T-helper 1 cell treated with Interleukin-12 subunit alpha and Interleukin-12 subunit beta and Interleukin-4 antibody, amounts not matched to agents 30 ng/mL and 1 ng/mL, for 36 hours (primary cell): ENCODE measurements around the gene MYO1B. TPM values are rescaled to one million over a fixed set of nuclear protein-coding genes. Genes with fewer than 3 reads are reported as not detected.

Experiments
- intact Hi-C: fragments of 100-400 bp; cut with micrococcal nuclease; formaldehyde crosslinking; loops from one replicate; pipeline ENCODE4 v1.15.1; 2024
- total RNA-seq: library from RNA; stranded (reverse); gene quantifications from 2 replicates; pipeline ENCODE4 v1.2.3, GENCODE V29; 2022

The MYO1B gene
- total RNA-seq: 14.3 and 17.6 TPM in 2 replicates

- intact Hi-C loops: loop anchor here (1.0 to 10.0 kb wide), 7 partner anchors 42 to 280 kb away; no protein-coding TSS in a partner anchor
Observed at GRCh38 chr2:191245046-191245868, at the start of gene MYO1B. MYO1B (plus strand) TSS chr2:191245404; CDS start chr2:191276896, 31,492 bp downstream.

DNA sequence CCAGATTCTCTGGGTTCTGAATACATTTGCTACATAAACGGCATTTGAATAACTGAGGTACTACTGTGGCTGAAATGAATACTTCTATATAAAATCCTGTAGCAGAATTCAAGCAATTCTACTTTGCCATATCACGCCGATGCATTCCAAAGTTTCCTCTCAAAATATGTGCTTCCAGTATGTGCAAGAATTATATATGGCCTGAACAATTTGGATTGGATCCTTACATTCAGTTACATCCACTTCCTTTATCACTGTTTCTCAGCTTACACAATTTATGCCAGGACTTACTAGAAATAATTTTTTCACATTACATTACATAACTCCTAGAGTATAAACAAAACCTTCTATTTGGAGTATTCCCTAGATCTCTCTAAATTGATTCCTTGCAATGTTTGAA, 48.1 kb upstream of the MYO1B start:
- intact Hi-C loops: loop anchor here (10.0 kb wide), 1 partner anchor 662 kb away; the partner anchor contains the start of gene NEMP2

- intact Hi-C loops: loop anchor here (10.0 kb wide), 1 partner anchor 663 kb away; the partner anchor contains the start of gene NEMP2
Observed at GRCh38 chr2:191198271-191198670, 46.9 kb upstream of the MYO1B start.

GRCh38 chr2:191199929-191200512, 45.2 kb upstream of the MYO1B start:
- intact Hi-C loops: loop anchor here (10.0 kb wide), 1 partner anchor 665 kb away; the partner anchor contains the start of gene NEMP2

GRCh38 chr2:191200910-191201309, 44.3 kb upstream of the MYO1B start:
- intact Hi-C loops: no loop called here

GRCh38 chr2:191202209-191202721, 42.9 kb upstream of the MYO1B start:
- intact Hi-C loops: loop anchor here (2.0 kb wide), 1 partner anchor 43 kb away; the partner anchor contains the start of gene MYO1B

DNA sequence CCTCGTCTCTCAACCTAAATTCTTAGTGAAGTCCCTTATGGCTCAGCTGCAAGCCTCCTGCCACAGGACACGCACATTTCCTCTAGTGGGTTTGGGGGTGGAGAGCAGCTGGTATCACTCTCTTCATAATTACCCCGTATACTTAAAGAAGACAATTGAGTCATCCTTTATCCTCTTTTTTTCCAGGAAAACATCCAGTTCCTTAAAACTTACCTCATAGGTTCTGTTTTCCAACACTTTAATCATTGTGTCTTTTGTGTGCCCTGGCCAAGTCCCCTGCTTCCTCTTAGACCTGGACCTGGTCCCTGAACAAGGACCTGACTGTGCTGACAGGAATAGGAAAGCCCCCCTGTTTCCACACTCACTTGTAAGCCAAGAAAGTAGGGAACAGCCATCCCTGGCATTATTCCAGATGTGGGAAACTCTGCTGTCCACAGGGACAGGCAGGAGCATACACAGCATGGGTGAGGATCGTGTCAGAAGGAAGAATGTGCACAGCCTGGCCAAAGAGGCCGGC, 42.3 kb upstream of the MYO1B start:
- intact Hi-C loops: loop anchor here (2.0 kb wide), 1 partner anchor 42 kb away; the partner anchor contains the start of gene MYO1B

GRCh38 chr2:191204433-191204832, 40.8 kb upstream of the MYO1B start:
- intact Hi-C loops: loop anchor here (1.0 to 2.0 kb wide), 2 partner anchors 10 to 16 kb away; no protein-coding TSS in a partner anchor

DNA sequence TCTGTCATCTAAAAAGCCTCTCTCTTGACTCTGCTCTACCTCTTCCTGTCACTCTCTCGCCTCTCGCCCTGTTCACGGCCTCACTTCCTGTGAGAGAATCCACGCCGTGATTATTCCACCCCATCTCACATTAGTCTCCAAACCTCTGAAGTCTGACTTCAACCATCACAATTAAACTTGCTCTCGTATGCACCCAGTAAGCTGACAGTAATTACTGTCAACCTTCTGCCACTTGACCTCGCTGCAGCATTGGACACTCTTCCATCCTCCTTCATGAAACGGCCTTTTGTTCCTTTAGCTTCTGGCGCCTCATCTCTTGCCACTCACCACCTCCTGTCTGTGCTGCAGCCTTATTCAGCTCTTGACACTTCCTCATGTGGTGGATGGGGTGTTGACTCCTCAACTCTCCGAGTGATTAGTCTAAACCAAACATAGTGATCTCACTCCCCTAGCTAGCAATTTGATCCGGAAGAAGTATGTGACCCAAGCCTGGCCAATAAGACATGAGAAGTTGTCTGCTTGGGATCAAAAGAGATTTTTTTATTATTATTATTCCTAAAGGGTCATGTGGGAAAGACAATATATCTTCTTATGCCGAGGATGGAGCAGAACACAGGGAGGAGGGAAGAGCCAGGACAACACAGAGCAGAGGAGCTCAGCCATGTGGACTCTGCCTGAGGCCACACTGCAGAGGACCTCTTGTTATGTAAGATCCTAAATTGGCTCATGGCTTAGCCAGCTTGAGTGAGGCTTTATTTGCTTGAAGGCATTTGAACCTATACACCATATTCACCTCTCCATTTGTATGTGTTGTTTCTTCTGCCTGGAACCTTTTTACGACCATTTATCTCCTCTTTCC, 38.4 kb upstream of the MYO1B start:
- intact Hi-C loops: no loop called here

- intact Hi-C loops: no loop called here
Observed at GRCh38 chr2:191209340-191209739, 35.9 kb upstream of the MYO1B start.

DNA sequence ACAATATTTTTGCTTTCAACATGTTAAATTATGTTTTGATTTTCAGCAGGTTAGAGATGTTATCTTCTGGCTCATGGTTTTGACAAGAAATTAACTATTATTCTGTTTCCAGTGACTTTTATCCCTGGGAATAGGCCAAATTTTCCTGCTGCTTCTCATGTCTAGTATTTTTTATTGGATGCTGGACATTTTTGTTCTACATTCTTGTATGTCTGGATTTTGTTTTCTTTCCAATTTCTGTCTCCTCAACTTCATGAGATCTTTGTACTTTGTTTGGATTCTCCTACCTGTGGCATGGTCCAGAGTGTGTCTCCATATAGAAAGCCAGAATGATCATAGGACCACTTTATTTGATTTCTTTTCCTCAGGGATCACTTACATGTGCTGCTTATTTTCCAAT, 33.1 kb upstream of the MYO1B start:
- intact Hi-C loops: no loop called here

DNA sequence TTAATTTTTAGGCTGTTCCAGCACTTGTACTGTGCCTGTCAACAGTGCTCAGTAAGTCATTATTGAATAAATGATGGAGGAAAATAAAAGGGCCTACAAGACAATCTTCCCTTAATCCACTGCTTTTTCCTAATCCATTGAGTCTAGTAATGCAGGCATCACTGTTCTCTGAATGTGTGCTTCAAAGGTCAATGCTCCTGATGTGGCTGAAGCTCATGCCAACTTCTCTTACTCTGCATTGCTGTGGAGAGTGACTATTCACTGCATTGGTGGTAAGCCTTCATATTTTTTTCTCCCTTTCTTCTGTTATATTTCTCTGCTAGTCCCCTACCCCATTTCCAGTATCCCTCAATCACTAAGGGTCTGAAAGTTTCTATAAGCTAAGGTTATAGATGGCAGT, 31.9 kb upstream of the MYO1B start:
- intact Hi-C loops: no loop called here

DNA sequence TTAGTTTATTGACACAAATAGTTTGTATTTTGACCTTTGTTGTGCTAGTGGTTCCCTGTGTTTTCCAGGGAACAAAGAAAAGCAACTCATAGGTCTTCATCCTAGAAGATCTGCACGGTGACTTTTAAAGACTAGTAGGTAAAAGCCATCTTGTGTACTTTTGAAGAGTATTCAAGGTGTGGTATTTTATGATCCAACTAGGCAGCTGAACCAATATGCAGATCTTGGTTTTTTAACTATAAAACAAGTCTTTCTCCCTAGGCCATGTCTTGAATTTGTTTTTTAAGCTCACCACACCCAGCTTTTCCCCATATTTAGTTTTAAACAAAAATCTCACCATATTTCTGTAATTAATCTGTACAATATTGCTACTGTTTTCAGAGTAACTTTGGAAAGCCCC, 30.0 kb upstream of the MYO1B start:
- intact Hi-C loops: no loop called here

DNA sequence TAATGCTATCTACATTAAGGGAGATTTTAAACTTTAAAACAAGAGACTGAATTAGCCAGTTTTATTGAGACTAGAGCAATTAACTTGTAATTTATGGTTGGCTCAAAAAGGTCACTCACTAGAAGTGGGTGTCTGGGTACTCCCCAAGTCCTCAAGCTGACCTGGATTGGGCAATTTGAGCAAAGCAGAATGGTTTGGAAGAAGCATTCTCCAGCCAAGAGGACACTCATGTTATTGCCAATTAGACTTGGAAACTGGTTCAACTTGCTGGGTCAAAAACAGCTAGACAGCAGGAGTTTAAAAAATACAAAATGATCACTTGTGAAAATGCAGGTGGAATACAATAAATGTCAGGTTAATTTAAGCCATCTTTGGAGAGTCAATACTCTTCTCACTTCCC, 29.5 kb upstream of the MYO1B start:
- intact Hi-C loops: no loop called here

DNA sequence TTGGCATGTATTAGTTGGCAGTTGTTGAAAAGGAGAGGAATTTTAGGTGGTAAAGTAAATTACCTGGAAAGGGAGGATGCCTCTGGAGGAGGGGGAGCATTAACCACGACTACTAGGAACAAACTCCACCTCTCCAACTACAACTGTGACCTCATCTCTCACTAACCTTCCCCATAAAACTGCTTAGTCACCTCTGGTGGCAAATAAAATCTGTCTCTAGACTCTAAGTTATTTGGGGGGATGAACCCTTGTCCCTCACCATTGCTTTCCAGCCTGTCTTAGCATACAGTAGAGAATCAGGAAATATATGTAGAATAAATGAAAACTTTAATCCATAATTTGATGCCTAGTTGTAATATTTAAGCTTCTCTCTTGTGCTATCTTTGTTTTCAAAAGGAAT, 27.6 kb upstream of the MYO1B start:
- intact Hi-C loops: no loop called here

- intact Hi-C loops: loop anchor here (1.0 to 2.0 kb wide), 3 partner anchors 24 to 150 kb away; no protein-coding TSS in a partner anchor
Observed at GRCh38 chr2:191218292-191218898, 26.8 kb upstream of the MYO1B start.

DNA sequence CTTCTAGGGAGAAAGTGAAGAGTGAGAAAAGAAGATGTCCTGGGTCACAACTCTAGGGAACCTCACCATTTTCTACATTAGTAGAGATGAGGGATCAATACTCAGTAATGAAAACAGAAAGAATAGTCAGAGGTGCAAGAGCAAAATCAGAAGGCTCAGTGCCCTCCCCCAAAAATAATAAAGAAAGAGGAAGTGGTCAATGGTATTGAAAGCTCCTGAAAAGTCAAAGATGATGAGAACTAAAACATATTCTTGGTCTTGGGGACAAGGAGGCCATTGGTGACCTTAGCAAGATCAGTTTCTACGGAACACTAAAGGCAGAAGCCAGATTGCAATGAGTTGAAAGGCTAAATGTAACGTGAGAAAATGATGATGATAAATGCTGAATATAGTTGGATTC, 24.5 kb upstream of the MYO1B start:
- intact Hi-C loops: no loop called here

- intact Hi-C loops: no loop called here
Observed at GRCh38 chr2:191221666-191222065, 23.5 kb upstream of the MYO1B start.

DNA sequence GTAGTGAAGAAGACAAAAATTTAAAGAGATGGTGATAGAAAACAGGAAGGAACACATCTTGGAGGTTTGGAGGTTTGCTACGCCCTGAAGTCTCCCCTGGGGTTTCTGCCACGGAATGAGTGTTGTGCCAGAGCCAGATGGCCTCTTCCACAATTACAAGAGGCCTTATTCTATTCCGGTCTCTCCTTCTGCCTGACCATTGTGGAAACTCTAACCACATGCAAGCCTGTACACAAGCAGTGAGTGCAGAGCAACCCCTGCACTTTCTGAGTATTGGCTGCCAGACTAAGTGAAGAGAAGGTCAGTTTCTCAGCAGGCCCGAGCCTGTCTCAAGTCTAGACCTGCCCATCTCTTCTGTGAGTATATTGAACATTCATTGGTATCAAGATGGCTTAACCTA, 22.7 kb upstream of the MYO1B start:
- intact Hi-C loops: no loop called here

DNA sequence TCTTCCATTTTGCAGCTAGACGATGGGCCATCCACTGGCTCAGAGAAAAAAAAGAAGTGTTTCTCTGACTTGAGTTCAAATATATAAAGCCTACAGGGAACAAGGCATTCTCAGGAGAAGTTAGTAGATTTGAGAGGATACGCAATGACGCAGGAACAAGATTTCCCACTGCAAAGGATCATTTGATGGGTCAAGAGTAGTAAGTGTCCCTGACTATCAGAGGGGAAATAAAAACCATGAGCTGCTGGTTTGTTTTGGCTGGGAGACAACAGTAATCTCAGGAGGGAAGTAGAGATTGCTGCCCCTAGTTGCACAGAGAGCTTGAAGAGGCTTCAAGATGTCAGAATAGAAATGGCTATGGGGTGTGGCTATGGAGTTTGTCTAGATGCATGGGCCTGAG, 22.3 kb upstream of the MYO1B start:
- intact Hi-C loops: no loop called here
